ENCODE data around the gene PTHLH. TPM values are rescaled to one million over a fixed set of nuclear protein-coding genes. Genes with fewer than 3 reads are reported as not detected.

PTHLH gene
- total and polyA plus RNA-seq, 2 experiments from 2014 or later, result not detected

GRCh38 chr12:27915536-27915935 is 57.0 kb downstream of the PTHLH start:
- ATAC-seq (no peak), DNase-seq (ENCODE audit: low spot score) (no peak)
- Mint-ChIP-seq H3K27me3 (ENCODE audit: insufficient read depth, low read depth, poor library complexity) (no peaks in the 10 kb centered on the region), H3K9me3 (peaks cover 3% of the 10 kb centered on the region; the same call in 2 of the 3 replicates), H3K36me3 (ENCODE audit: low read depth) (no peaks in the 10 kb centered on the region), H3K4me3 (no peak overlapping the region), H3K4me1 (peaks cover 19% of the 10 kb centered on the region), H3K27ac (no peak overlapping the region)
- Histone ChIP-seq H4K20me1 (replicated peaks; ENCODE audit: insufficient read depth) (no peaks in the 10 kb centered on the region), H3K4me1 (ENCODE audit: insufficient read depth) (0 out of 2 replicates have a peak, but pooled peaks cover 3% of the 10 kb centered on the region), H3K27me3 (ENCODE audit: insufficient read depth) (no peaks in the 10 kb centered on the region), H3K36me3 (ENCODE audit: insufficient read depth) (no peaks in the 10 kb centered on the region), H3F3A (replicated peaks; ENCODE audit: low read depth) (no peaks in the 10 kb centered on the region), H2AFZ (no peak overlapping the region), H3K27ac (ENCODE audit: low read depth) (no peak overlapping the region), H3K79me2 (replicated peaks; ENCODE audit: insufficient read depth) (no peaks in the 10 kb centered on the region), H3K9me2 (ENCODE audit: insufficient read depth) (0 out of 2 replicates have a peak, but pooled peaks cover 14% of the 10 kb centered on the region), H3K4me3 (no peak overlapping the region), H3K4me2 (no peak overlapping the region)
- TF ChIP-seq REST (IDR thresholded peaks at IDR 0.05; ENCODE audit: unreplicated experiment) (no peak), EZH2phosphoT487 (IDR thresholded peaks at IDR 0.05; ENCODE audit: unreplicated experiment) (no peak), ZNF114 (CRISPR knock-in tag; IDR thresholded peaks at IDR 0.05) (no peak), EZH2 (IDR thresholded peaks at IDR 0.05; ENCODE audit: low read depth, unreplicated experiment) (no peak), ZNF331 (CRISPR knock-in tag; IDR thresholded peaks at IDR 0.05; ENCODE audit: low read depth) (no peak), ETS1 (IDR thresholded peaks at IDR 0.05) (no peak), CREB1 (CRISPR knock-in tag; IDR thresholded peaks at IDR 0.05; ENCODE audit: low read depth) (no peak), NANOG (IDR thresholded peaks at IDR 0.05; ENCODE audit: borderline replicate concordance) (no peak), JUNB (IDR thresholded peaks at IDR 0.05; ENCODE audit: unreplicated experiment) (no peak), STAT1 (IDR thresholded peaks at IDR 0.05; ENCODE audit: unreplicated experiment) (no peak), POLR2AphosphoS5 (IDR thresholded peaks at IDR 0.05; ENCODE audit: low read depth) (no peak)
- TF ChIP-seq, protein P1, sequence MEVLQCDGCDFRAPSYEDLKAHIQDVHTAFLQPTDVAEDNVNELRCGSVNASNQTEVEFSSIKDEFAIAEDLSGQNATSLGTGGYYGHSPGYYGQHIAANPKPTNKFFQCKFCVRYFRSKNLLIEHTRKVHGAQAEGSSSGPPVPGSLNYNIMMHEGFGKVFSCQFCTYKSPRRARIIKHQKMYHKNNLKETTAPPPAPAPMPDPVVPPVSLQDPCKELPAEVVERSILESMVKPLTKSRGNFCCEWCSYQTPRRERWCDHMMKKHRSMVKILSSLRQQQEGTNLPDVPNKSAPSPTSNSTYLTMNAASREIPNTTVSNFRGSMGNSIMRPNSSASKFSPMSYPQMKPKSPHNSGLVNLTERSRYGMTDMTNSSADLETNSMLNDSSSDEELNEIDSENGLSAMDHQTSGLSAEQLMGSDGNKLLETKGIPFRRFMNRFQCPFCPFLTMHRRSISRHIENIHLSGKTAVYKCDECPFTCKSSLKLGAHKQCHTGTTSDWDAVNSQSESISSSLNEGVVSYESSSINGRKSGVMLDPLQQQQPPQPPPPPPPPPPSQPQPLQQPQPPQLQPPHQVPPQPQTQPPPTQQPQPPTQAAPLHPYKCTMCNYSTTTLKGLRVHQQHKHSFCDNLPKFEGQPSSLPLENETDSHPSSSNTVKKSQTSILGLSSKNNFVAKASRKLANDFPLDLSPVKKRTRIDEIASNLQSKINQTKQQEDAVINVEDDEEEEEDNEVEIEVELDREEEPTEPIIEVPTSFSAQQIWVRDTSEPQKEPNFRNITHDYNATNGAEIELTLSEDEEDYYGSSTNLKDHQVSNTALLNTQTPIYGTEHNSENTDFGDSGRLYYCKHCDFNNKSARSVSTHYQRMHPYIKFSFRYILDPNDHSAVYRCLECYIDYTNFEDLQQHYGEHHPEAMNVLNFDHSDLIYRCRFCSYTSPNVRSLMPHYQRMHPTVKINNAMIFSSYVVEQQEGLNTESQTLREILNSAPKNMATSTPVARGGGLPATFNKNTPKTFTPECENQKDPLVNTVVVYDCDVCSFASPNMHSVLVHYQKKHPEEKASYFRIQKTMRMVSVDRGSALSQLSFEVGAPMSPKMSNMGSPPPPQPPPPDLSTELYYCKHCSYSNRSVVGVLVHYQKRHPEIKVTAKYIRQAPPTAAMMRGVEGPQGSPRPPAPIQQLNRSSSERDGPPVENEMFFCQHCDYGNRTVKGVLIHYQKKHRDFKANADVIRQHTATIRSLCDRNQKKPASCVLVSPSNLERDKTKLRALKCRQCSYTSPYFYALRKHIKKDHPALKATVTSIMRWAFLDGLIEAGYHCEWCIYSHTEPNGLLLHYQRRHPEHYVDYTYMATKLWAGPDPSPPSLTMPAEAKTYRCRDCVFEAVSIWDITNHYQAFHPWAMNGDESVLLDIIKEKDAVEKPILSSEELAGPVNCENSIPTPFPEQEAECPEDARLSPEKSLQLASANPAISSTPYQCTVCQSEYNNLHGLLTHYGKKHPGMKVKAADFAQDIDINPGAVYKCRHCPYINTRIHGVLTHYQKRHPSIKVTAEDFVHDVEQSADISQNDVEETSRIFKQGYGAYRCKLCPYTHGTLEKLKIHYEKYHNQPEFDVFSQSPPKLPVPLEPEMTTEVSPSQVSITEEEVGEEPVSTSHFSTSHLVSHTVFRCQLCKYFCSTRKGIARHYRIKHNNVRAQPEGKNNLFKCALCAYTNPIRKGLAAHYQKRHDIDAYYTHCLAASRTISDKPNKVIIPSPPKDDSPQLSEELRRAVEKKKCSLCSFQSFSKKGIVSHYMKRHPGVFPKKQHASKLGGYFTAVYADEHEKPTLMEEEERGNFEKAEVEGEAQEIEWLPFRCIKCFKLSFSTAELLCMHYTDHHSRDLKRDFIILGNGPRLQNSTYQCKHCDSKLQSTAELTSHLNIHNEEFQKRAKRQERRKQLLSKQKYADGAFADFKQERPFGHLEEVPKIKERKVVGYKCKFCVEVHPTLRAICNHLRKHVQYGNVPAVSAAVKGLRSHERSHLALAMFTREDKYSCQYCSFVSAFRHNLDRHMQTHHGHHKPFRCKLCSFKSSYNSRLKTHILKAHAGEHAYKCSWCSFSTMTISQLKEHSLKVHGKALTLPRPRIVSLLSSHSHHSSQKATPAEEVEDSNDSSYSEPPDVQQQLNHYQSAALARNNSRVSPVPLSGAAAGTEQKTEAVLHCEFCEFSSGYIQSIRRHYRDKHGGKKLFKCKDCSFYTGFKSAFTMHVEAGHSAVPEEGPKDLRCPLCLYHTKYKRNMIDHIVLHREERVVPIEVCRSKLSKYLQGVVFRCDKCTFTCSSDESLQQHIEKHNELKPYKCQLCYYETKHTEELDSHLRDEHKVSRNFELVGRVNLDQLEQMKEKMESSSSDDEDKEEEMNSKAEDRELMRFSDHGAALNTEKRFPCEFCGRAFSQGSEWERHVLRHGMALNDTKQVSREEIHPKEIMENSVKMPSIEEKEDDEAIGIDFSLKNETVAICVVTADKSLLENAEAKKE (CRISPR knock-in tag; IDR thresholded peaks at IDR 0.05), result no peak
- TF ChIP-seq, protein P2, sequence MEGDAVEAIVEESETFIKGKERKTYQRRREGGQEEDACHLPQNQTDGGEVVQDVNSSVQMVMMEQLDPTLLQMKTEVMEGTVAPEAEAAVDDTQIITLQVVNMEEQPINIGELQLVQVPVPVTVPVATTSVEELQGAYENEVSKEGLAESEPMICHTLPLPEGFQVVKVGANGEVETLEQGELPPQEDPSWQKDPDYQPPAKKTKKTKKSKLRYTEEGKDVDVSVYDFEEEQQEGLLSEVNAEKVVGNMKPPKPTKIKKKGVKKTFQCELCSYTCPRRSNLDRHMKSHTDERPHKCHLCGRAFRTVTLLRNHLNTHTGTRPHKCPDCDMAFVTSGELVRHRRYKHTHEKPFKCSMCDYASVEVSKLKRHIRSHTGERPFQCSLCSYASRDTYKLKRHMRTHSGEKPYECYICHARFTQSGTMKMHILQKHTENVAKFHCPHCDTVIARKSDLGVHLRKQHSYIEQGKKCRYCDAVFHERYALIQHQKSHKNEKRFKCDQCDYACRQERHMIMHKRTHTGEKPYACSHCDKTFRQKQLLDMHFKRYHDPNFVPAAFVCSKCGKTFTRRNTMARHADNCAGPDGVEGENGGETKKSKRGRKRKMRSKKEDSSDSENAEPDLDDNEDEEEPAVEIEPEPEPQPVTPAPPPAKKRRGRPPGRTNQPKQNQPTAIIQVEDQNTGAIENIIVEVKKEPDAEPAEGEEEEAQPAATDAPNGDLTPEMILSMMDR (conservative IDR thresholded peaks at IDR 0.05; ENCODE audit: low read depth in 2 of 2), result no peak

Data from GM23338 (cell line).